Neural crest cell (in vitro differentiated cells): Measurements from ENCODE around the gene BCAT1. TPM values are rescaled to one million over a fixed set of nuclear protein-coding genes. Genes with fewer than 3 reads are reported as not detected.
"Not testable (repeated sequence)": the region's sequence is repeated elsewhere in the genome, so short reads cannot be mapped to it uniquely, and the experiment has no call there.

Experiments used
- DNase-seq: peaks from one replicate; pipeline ENCODE4 v3.0.0; 2021; ENCODE audit warnings: low read depth, mixed read lengths, low spot score
- H3K27ac Mint-ChIP-seq: one replicate; pipeline ENCODE4 v1.8.0; 2021; ENCODE audit warnings: mild to moderate bottlenecking, mixed read lengths; ENCODE audit not compliant: unreplicated experiment
- H3K27me3 Mint-ChIP-seq: 2 replicates; pipeline ENCODE4 v1.8.0; 2021; ENCODE audit warnings: low read depth, mild to moderate bottlenecking, mixed read lengths
- H3K36me3 Mint-ChIP-seq: 2 replicates; pipeline ENCODE4 v1.8.0; 2021; ENCODE audit warnings: low read depth, mild to moderate bottlenecking, mixed read lengths
- H3K4me1 Mint-ChIP-seq: 2 replicates; pipeline ENCODE4 v1.8.0; 2021; ENCODE audit warnings: mixed read lengths
- H3K4me3 Mint-ChIP-seq: one replicate; pipeline ENCODE4 v1.8.0; 2021; ENCODE audit warnings: mild to moderate bottlenecking, mixed read lengths
- H3K9me3 Mint-ChIP-seq: 2 replicates; pipeline ENCODE4 v1.8.0; 2021; ENCODE audit warnings: mixed read lengths
- CTCF ChIP-seq: fragments of 200-600 bp; sonication (generic); conservative IDR thresholded peaks from 2 replicates; pipeline ENCODE4 v1.5.0; 2021; ENCODE audit warnings: antibody characterized with exemption, mild to moderate bottlenecking
- total RNA-seq: library from RNA; stranded (reverse); gene quantifications from 2 replicates; pipeline ENCODE4 v1.2.1, GENCODE V29; 2021

BCAT1 gene
- total RNA-seq, 1 donor from 2014 or later, result 199 TPM

- H3K36me3 Mint-ChIP-seq, result peaks cover 21% of the 10 kb centered on the region
- no peak overlapping the region for H3K27ac Mint-ChIP-seq
- H3K4me1 Mint-ChIP-seq, result peaks cover under 1% of the 10 kb centered on the region
- no peak overlapping the region for H3K4me3 Mint-ChIP-seq
- no peak for DNase-seq
- H3K9me3 Mint-ChIP-seq, result peaks cover 7% of the 10 kb centered on the region
- H3K27me3 Mint-ChIP-seq, result no peaks in the 10 kb centered on the region
- TF ChIP-seq CTCF, result no peak
These were observed 138.5 kb downstream of the BCAT1 start for GRCh38 chr12:24810378-24810777.

GRCh38 chr12:24809306-24809705 is 139.6 kb downstream of the BCAT1 start:
- not testable (repeated sequence) for DNase-seq, H3K4me1 Mint-ChIP-seq, H3K27me3 Mint-ChIP-seq, H3K4me3 Mint-ChIP-seq, H3K27ac Mint-ChIP-seq
- Mint-ChIP-seq H3K9me3 (peaks cover 11% of the 10 kb centered on the region), H3K36me3 (peaks cover 24% of the 10 kb centered on the region)

GRCh38 chr12:24808651-24809050 is 140.2 kb downstream of the BCAT1 start:
- peaks cover 11% of the 10 kb centered on the region for H3K9me3 Mint-ChIP-seq
- TF ChIP-seq CTCF, result no peak
- H3K36me3 Mint-ChIP-seq, result peaks cover 20% of the 10 kb centered on the region
- H3K4me1 Mint-ChIP-seq, result no peaks in the 10 kb centered on the region
- DNase-seq, result no peak
- H3K4me3 Mint-ChIP-seq, result no peak overlapping the region
- H3K27me3 Mint-ChIP-seq, result no peaks in the 10 kb centered on the region
- H3K27ac Mint-ChIP-seq, result no peak overlapping the region

GRCh38 chr12:24806386-24806785 is 142.5 kb downstream of the BCAT1 start:
- no peak for DNase-seq
- no peak overlapping the region for H3K27ac Mint-ChIP-seq
- H3K36me3 Mint-ChIP-seq, result peaks cover 15% of the 10 kb centered on the region
- H3K9me3 Mint-ChIP-seq, result peaks cover 18% of the 10 kb centered on the region
- TF ChIP-seq CTCF, result no peak
- no peaks in the 10 kb centered on the region for H3K4me1 Mint-ChIP-seq
- no peaks in the 10 kb centered on the region for H3K27me3 Mint-ChIP-seq
- H3K4me3 Mint-ChIP-seq, result no peak overlapping the region

GRCh38 chr12:24803430-24804245 is 145.3 kb downstream of the BCAT1 start:
- no peak for TF ChIP-seq CTCF
- Mint-ChIP-seq H3K27ac (no peak overlapping the region), H3K36me3 (peaks cover 9% of the 10 kb centered on the region), H3K27me3 (no peaks in the 10 kb centered on the region), H3K9me3 (peaks cover 22% of the 10 kb centered on the region), H3K4me1 (no peaks in the 10 kb centered on the region), H3K4me3 (no peak overlapping the region)
- DNase-seq, result no peak

- Mint-ChIP-seq H3K27ac (no peak overlapping the region), H3K4me1 (no peaks in the 10 kb centered on the region), H3K4me3 (no peak overlapping the region), H3K9me3 (peaks cover 14% of the 10 kb centered on the region), H3K27me3 (no peaks in the 10 kb centered on the region), H3K36me3 (peaks cover 4% of the 10 kb centered on the region)
- no peak for DNase-seq
- TF ChIP-seq CTCF, result no peak
These were observed 150.6 kb downstream of the BCAT1 start for GRCh38 chr12:24798335-24798734.
